ENCODE results near the gene HERC3.
"Not testable (repeated sequence)": the region's sequence is repeated elsewhere in the genome, so short reads cannot be mapped to it uniquely, and the experiment has no call there.

DNA sequence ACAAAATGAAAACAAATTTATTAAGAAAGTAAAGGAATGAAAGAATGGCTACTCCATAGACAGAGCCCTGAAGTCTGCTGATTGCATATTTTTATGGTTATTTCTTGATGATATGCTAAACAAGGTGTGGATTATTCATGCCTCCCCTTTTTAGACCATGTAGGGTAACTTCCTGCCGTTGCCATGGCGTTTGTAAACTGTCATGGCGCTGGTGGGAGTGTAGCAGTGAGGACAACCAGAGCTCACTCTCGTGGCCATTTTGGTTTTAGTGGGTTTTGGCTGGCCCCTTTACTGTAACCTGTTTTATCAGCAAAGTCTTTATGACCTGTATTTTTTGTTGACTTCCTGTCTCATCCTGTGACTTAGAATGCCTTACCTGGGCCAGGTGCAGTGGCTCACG, 17.5 kb downstream of the HERC3 start:
- TF ChIP-seq, protein P1, sequence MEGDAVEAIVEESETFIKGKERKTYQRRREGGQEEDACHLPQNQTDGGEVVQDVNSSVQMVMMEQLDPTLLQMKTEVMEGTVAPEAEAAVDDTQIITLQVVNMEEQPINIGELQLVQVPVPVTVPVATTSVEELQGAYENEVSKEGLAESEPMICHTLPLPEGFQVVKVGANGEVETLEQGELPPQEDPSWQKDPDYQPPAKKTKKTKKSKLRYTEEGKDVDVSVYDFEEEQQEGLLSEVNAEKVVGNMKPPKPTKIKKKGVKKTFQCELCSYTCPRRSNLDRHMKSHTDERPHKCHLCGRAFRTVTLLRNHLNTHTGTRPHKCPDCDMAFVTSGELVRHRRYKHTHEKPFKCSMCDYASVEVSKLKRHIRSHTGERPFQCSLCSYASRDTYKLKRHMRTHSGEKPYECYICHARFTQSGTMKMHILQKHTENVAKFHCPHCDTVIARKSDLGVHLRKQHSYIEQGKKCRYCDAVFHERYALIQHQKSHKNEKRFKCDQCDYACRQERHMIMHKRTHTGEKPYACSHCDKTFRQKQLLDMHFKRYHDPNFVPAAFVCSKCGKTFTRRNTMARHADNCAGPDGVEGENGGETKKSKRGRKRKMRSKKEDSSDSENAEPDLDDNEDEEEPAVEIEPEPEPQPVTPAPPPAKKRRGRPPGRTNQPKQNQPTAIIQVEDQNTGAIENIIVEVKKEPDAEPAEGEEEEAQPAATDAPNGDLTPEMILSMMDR (IDR thresholded peaks at IDR 0.05), result not testable (repeated sequence)
- not testable (repeated sequence) for TF ChIP-seq EZH2 (IDR thresholded peaks at IDR 0.05; ENCODE audit: borderline replicate concordance, insufficient read depth, low read depth, low read length, poor library complexity, severe bottlenecking)
